Choroid plexus epithelial cell (primary cell): Measurements from ENCODE around the gene FAM181A.

Source experiments
- DNase-seq: peaks from one replicate; pipeline ENCODE4 v3.0.0-alpha.2; 2010; ENCODE audit warnings: low read depth
- H3K4me3 ChIP-seq: 2 replicates; pipeline ENCODE4 v1.5.1; 2011; ENCODE audit warnings: low read depth, mild to moderate bottlenecking, control low read depth, low read length, moderate library complexity
- TF ChIP-seq, protein P1 (sequence below): conservative IDR thresholded peaks from 2 replicates; pipeline ENCODE4 v1.5.1; 2011; ENCODE audit warnings: low read depth, mild to moderate bottlenecking, control low read depth, inconsistent platforms, low read length, moderate library complexity

FAM181A gene

GRCh38 chr14:93959239-93960107 is 32.3 kb downstream of the FAM181A start:
- H3K4me3 ChIP-seq, result no peak overlapping the region
- DNase-seq, result peak; percentile 88
- TF ChIP-seq, protein P1, sequence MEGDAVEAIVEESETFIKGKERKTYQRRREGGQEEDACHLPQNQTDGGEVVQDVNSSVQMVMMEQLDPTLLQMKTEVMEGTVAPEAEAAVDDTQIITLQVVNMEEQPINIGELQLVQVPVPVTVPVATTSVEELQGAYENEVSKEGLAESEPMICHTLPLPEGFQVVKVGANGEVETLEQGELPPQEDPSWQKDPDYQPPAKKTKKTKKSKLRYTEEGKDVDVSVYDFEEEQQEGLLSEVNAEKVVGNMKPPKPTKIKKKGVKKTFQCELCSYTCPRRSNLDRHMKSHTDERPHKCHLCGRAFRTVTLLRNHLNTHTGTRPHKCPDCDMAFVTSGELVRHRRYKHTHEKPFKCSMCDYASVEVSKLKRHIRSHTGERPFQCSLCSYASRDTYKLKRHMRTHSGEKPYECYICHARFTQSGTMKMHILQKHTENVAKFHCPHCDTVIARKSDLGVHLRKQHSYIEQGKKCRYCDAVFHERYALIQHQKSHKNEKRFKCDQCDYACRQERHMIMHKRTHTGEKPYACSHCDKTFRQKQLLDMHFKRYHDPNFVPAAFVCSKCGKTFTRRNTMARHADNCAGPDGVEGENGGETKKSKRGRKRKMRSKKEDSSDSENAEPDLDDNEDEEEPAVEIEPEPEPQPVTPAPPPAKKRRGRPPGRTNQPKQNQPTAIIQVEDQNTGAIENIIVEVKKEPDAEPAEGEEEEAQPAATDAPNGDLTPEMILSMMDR, result no peak

DNA sequence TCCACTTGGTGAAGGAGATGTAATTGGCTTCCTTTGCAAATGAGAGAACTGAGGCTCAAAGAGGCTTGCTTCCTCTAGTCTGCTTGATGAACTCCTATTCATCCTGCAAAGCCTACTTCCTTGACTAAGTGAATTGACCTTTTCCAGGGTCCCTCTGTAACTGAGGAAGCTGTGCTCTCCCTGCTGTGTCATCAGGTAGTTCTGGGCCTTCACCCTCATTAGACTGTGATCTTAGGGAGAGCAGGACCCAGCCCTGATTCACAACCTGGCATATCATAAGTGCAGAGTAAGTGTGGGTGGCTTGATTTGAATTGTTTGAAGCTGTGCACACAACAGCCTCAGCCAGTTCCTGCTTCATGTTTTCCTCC is 32.9 kb downstream of the FAM181A start:
- TF ChIP-seq, protein P1, result no peak
- H3K4me3 ChIP-seq, result no peak overlapping the region
- no peak for DNase-seq

GRCh38 chr14:93960774-93961438 is 33.8 kb downstream of the FAM181A start:
- H3K4me3 ChIP-seq, result no peak overlapping the region
- DNase-seq, result no peak
- TF ChIP-seq, protein P1, result no peak

- TF ChIP-seq, protein P1, result no peak
- no peak overlapping the region for H3K4me3 ChIP-seq
- DNase-seq, result no peak
Measured at GRCh38 chr14:93961620-93962019, 34.5 kb downstream of the FAM181A start.

DNA sequence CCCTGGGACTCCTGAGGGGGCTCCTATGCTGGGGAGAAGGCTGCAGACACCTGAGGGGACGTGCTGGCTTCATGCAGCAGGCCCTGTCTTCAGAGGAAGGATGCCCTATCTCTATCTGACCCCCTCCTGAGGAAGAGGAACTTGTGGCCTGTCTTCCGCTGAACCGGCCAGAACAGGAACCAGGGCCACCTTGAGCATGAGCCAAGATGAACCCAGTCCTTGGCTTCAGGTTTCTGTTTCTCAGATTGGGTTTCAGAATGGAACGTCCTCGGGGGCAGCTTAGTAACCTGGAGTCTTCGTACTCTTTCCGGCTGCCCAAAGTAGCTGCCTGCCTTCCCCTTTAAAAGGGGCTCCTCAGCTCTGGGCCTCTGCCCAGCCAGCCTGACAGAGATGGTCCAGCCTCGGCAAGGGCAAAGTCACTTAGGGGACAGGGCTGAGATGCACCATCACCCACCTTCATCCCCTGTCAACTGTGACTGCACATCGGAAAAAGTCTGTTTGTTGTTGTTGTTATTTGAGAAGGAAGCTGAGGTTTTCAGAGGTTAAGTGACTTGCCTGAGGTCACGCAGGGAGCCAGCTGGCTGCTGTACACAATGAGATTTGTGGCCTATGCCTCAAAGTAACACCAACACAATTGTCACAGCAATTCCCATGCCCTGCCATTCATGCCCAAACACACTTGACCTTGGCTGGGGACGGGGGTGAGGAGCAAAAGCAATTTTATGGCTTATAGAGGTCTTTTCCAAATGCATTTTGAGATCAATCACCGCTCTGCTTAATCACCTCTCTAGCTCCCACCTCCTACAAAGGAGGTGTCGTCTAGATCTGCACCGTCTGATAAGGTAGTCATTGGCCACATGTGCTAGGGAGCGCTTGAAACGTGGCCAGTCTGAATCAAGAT is 35.8 kb downstream of the FAM181A start:
- TF ChIP-seq, protein P1, result no peak
- no peak overlapping the region for H3K4me3 ChIP-seq
- peak; percentile 66 for DNase-seq

DNA sequence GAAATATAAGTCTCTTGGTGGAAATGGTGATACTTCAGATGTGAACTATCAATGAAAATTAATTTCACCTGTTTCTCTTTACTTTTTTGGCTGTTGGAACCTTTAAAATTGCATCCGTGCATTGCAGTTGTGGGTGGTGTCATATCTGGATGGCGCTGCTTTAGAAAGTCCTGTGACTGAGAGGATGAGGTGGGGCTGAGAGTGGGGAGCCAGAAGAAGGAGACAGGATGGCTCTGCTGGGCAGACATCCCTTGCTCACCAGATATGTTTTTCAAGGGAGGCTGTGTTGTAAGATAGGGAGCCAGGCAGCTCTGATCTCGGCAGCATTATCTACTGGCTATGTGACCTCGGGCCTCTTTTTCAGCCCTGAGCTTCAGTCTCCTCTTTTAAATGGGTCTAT is 36.5 kb downstream of the FAM181A start:
- TF ChIP-seq, protein P1, result no peak
- H3K4me3 ChIP-seq, result no peak overlapping the region
- DNase-seq, result no peak
